Lung (tissue), 12 donors: ENCODE results near the gene MARCHF10. TPM values are rescaled to one million over a fixed set of nuclear protein-coding genes. Genes with fewer than 3 reads are reported as not detected.

ENCODE experiments used
- ATAC-seq: fragments of 200-7000 bp; cut with Tn5 transposase; one replicate; pipeline ENCODE4 v1.9.1; 2020; ENCODE audit warnings: moderate number of reproducible peaks; ENCODE audit not compliant: insufficient read depth, low FRiP score
- DNase-seq, 3 donors: peaks; one replicate each; pipeline ENCODE4 v3.0.0-alpha.2; 2013 to 2017
- H3K27ac ChIP-seq, 2 donors: one replicate each; pipeline ENCODE4 v1.5.1; 2013; ENCODE audit warnings: mild to moderate bottlenecking in 2 of 2, moderate library complexity in 2 of 2, control low read depth in 1 of 2, inconsistent platforms in 1 of 2, low read depth in 1 of 2, low read length in 1 of 2
- H3K27me3 ChIP-seq, 3 donors: one replicate each; pipeline ENCODE4 v1.5.1; 2013; ENCODE audit warnings: low read length in 2 of 3; ENCODE audit not compliant: control insufficient read depth in 3 of 3, insufficient read depth in 3 of 3
- H3K36me3 ChIP-seq, 4 donors: one replicate each; pipeline ENCODE4 v1.5.1; 2013; ENCODE audit warnings: low read length in 4 of 4, mild to moderate bottlenecking in 1 of 4, moderate library complexity in 1 of 4; ENCODE audit not compliant: control insufficient read depth in 4 of 4, insufficient read depth in 4 of 4
- H3K4me1 ChIP-seq, 5 donors: one replicate each; pipeline ENCODE4 v1.5.1; 2013; ENCODE audit warnings: low read length in 5 of 5, mild to moderate bottlenecking in 2 of 5, moderate library complexity in 1 of 5; ENCODE audit not compliant: control insufficient read depth in 5 of 5, insufficient read depth in 5 of 5
- H3K4me3 ChIP-seq: one replicate; pipeline ENCODE4 v1.5.1; 2013; ENCODE audit warnings: mild to moderate bottlenecking, control low read depth, moderate library complexity
- H3K9ac ChIP-seq, 2 donors: one replicate each; pipeline ENCODE4 v1.5.1; 2013; ENCODE audit warnings: low read length in 2 of 2, control low read depth in 1 of 2; ENCODE audit not compliant: insufficient read depth in 1 of 2
- H3K9me3 ChIP-seq, 4 donors: one replicate each; pipeline ENCODE4 v1.5.1; 2013; ENCODE audit warnings: low read length in 3 of 4, mild to moderate bottlenecking in 1 of 4, moderate library complexity in 1 of 4; ENCODE audit not compliant: control insufficient read depth in 4 of 4, insufficient read depth in 3 of 4
- CTCF ChIP-seq: IDR thresholded peaks from 2 replicates; pipeline ENCODE4 v1.5.1; 2012; ENCODE audit warnings: mild to moderate bottlenecking; ENCODE audit errors: control extremely low read depth, extremely low read depth
- WGBS, 2 donors: extraction: QIAGEN DNeasy Blood & Tissue Kit; methylation state at CpG; one replicate each; pipeline ENCODE4 v1.1.7; 2013; 5-methylcytosine and 5-hydroxymethylcytosine counted together
- polyA plus RNA-seq, 2 donors: library from polyadenylated mRNA; stranded (reverse); fragments of 200-250 nt; gene quantifications; one replicate each; pipeline ENCODE4 v1.2.1, GENCODE V29; 2013
- total RNA-seq, 2 donors: library from RNA; depleted of rRNA in 1 of 2; stranded (reverse); fragments of >200 nt in 1 of 2; gene quantifications; one replicate each; pipeline ENCODE4 v1.2.1, GENCODE V29; 2014 to 2021
- donor health status: control.
- donor health status: control.
- donor health status: Bipolar disorder and iron deficiency.
- donor health status: healthy.
- donor health status: DM: yes; HTN: yes; CAD: no.

Gene MARCHF10
- total and polyA plus RNA-seq, 4 donors = 3.1 to 13.8 (median 7.5) TPM

GRCh38 chr17:62714016-62714777 is 93.9 kb downstream of the MARCHF10 start:
- DNase-seq (no peak), ATAC-seq (no peak)
- 93 to 95% methylated on average over 8 of the region's 8 CpGs for WGBS, 2 donors
- Histone ChIP-seq H3K9ac (no peak overlapping the region), H3K36me3 (no peaks in the 10 kb centered on the region), H3K27ac (no peak overlapping the region), H3K27me3 (no peaks in the 10 kb centered on the region), H3K4me3 (no peak overlapping the region), H3K9me3 (no peaks in the 10 kb centered on the region), H3K4me1 (peaks cover 0 to 6% (median 2%) of the 10 kb centered on the region in 5 donors)
- no peak for TF ChIP-seq CTCF

- TF ChIP-seq CTCF = no peak
- DNase-seq (no peak), ATAC-seq (no peak)
- Histone ChIP-seq H3K36me3 (no peaks in the 10 kb centered on the region), H3K4me1 (peaks cover 0 to 6% (median 2%) of the 10 kb centered on the region in 5 donors), H3K4me3 (no peak overlapping the region), H3K9ac (no peak overlapping the region), H3K27me3 (no peaks in the 10 kb centered on the region), H3K27ac (no peak overlapping the region), H3K9me3 (peaks cover 0 to 3% (median 0%) of the 10 kb centered on the region in 4 donors)
- WGBS, 2 donors = 85 to 89% methylated on average over 17 of the region's 17 CpGs
These were observed 94.8 kb downstream of the MARCHF10 start for GRCh38 chr17:62713086-62713881.

- no peaks in the 10 kb centered on the region for H3K27me3 ChIP-seq
- no peak for ATAC-seq
These were observed 95.9 kb downstream of the MARCHF10 start for GRCh38 chr17:62712171-62712581.

More at GRCh38 chr17:62712171-62712581, 95.9 kb downstream of the MARCHF10 start:
- no peak overlapping the region for H3K4me3 ChIP-seq
- H3K9ac ChIP-seq = no peak overlapping the region
- peaks cover 0 to 6% (median 2%) of the 10 kb centered on the region in 5 donors for H3K4me1 ChIP-seq
- 82 to 84% methylated on average over 8 of the region's 8 CpGs for WGBS, 2 donors
- DNase-seq = no peak
- TF ChIP-seq CTCF = no peak
- H3K27ac ChIP-seq = no peak overlapping the region
- no peaks in the 10 kb centered on the region for H3K36me3 ChIP-seq
- H3K9me3 ChIP-seq = peaks cover 0 to 3% (median 0%) of the 10 kb centered on the region in 4 donors
